GM19238 (cell line): ENCODE data around the gene HADHB.

Source experiments
- DNase-seq: peaks from one replicate; pipeline ENCODE4 v3.0.0; 2011; ENCODE audit warnings: low spot score; ENCODE audit not compliant: insufficient read length

HADHB gene

DNA sequence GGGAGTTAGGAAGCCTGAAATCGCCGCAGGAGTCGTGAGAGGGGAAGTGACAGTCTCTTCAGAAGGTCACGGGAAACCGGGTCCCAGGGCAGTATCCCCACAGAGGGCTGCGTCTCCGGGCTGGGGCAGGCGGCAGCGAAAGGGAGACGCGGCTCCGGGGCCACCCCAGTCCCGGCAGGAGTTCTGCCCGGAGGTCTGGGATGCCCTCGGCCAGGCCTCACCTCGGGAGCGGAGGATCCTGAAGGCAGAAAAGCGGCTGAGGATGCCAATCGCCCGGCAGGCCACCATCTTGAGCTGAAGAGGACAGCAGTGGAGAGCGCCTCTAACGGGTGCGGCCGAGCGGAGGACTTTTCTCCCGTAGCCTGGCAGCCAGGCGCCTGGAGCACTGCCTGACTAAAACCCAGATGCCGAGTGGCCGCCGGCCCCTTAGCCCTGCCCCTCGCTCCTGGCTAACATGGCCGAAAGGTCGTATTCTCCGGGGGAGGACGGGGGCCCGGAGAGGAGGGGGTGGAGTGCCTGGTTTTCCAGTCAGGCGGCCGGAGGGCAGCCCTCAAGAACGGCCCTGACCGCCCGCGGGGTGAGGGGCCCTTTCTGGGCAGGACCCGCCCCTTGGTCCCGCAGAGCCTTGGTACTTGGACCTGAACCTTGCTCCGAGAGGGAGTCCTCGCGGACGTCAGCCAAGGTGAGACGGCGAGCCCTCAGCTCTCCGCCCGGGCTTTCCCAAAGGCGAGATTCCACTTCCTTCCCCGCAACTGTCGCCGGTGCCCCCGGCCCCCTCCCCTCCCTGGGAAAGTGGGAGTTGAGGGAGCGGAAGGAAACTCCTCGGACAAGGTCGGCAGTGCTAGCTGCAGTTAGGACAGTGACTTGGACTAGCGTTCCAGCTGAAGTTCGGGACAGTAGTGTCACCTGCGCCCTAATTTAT, at the start of gene HADHB, which contains the start of gene HADHA:
HADHB (plus strand) TSS at position 631 of the 922 bp plus-strand sequence. CDS start 9,316 bp downstream, outside the sequence.
HADHA (minus strand) TSS at position 324 of the 922 bp plus-strand sequence; CDS start at position 288, 36 bp downstream.
- peak; percentile 56 for DNase-seq

DNA sequence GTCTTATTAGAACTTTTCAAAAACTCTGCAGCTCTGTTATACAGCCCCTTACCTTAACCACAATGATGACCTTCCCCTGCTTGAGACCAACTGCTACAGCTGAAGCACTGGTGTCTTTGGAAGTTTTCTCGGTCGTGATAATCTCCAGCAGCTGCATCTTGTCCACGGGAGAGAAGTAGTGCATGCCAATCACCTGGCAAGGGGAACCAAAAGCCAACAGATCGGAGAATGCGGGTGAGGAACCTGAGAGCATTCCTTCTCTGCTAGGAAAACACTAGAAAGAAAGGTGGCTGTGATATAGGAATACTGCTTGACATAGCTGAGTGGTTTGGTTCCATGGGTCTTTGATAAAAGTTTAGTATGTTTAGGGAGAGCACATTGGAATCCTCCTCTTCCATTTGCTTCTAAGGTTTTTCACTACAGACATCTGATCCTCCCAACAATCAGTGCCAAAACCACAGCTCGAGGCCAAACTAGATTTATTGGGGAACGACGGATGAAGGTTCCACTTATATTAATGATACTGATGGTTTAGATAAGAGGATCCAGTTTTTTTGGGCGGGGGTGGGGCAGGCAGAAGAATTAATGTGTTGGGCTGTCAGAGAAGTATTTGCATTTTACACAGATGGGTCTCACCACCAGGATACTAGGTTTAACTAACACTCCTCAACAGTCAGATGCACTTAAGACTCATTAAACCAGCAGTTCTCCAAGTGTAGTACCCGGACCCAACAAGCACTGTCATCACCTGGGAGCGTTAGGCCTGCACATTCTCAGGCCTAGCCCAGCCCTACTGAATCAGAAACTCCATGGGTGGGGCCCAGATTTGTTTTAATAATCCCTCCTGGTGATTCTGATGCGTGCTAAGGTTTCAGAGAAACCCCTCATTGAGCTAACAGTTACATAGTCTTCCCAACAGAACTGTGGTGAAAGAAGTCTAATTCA, 49.4 kb upstream of the HADHB start:
- no peak for DNase-seq

DNA sequence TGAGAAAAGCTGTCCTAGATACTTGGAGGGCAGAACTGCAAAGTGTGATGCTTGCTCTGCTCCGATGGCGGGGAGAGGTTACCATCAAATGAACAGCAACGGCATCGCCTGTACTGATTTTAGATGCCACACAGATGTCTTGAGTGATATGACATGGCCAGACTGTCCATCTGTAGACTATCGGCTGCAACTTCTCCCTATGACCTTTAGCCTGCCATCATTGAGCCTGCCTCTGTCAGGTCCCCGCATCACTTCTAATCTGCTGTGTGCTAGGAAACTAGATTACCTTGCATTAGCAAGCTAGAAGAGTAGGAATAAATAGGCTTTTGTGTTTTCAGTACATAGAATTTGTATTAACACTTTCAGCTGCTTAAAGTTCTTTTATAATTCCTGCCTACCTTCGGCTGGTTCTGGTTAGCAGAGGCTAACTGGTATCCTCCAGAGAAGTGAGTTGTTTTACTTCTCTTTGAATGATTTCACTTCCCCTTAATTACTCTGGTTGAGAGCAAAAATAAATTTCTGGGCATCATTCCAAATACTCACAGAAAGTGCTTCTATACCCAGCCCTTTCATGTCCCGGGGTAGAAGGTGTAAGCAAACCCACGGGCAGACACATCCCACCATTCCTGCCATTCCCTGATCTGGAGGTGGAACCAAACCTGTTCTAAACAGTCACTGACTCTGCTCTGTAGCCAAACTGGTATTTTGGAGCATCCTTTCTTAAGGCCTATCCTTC, 47.9 kb upstream of the HADHB start:
- DNase-seq = no peak

DNA sequence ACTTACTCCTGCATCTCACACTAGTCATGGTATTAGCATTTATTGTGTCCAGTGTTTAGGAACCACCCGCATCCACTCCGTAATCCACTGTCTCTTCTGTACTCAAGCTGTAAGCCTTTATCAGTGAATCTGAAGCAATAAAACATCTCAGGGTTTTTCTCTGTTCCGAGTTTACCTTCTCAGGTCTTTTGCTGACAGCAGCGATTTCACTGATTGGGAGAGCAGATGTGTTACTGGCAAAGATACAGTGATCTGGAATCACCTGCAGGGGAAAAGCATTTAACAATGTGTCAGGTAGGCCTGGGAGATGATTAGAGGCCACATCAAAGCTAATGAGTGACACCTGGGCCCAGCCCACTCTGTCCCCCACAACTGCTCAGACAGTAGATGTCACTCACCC, 47.2 kb upstream of the HADHB start:
- no peak for DNase-seq

DNA sequence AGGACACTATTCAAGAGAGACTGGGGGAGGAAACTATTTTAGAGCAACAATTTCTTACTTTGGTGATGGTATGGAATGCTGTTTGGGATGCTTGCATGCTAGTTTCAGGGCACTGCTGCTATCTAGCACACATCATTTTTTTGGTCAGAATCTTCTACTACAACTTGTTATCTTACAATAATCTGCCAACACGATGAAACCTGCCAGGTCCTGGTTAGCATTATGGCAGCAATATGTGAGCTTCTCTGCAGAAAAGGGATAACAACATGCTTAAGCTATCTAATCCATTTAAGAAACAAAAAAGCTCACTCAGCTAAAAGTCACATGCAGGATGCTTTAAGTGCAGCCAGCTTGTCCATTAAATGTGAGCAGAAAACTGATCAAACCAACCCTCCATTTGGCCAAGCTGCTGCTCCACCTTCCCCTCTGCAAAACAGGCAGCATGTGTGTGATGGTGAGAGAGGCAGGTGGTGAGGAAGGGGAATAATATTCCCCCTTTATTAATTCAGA, 41.7 kb upstream of the HADHB start:
- no peak for DNase-seq

DNA sequence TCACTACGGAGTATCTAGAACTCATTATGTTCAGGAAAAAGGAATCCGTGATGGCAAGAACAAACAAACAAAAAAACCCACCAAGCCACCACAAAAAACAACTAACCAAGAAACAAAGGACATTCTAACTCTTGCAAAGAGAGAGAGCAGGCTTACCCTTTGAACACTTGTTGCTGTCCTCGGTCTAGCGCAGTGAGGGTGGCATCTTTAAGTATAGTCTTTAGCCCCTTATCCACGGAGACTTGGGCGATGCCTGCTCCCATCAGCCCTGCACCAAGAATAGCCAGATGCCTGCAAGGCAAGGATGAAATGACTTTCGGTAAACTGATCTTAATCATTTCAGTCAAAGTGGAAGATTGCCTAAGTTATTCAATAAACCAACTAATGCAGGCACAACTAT, 40.8 kb upstream of the HADHB start:
- DNase-seq = no peak

DNA sequence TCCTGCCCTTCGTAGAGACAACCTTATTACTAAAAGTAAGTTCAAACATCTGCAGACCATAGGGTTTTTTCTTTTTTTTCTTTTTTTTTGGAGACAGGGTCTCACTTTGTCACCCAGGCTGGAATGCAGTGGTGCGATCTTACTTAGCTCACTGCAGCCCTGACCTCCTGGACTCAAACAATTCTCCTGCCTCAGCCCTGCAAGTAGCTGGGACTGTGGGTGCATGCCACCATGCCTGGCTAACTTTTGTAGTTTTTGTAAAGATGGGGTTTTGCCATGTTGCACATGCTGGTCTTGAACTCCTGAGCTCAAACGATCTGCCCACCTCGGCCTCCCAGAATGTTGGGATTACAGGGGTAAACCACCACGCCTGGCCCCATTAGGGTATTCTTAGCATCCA, 32.7 kb upstream of the HADHB start:
- DNase-seq = no peak

DNA sequence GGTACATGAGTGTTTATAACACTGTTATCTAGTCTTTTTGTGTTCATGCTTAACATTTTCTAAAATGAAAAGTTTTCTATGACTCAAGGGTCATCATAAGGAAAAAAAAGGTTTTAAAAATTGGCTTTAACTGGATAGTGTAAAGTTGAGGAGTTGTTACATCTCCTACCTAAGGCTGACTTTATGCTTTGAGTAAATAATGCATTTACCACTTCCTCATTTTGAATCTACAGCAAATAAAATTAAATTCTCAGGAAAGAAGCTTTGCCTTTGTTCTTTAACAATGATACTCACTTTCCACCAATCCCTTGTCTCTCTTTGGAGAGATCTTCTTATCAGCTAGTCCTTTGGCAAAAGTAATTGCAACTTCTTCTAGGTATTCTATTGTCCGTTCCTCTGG, 30.0 kb upstream of the HADHB start:
- DNase-seq = no peak

DNA sequence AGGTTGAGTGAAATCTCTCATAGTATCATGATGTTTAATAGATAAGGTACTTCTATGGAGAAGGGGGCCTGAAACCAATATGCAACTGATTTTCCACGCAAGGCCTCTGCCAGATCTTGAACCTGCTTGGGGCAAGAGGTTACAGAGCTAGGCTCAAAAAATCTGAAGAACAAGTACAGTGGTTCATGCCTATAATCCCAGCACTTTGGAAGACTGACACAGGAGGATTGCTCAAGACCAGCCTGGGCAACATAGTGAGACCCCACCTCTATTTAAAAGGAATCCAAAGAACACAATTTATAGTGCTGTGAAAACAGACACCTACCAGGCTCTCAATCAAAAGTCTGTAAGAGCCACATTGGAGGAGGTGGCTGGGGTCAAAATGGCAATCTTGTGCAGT, 28.9 kb upstream of the HADHB start:
- DNase-seq = no peak

DNA sequence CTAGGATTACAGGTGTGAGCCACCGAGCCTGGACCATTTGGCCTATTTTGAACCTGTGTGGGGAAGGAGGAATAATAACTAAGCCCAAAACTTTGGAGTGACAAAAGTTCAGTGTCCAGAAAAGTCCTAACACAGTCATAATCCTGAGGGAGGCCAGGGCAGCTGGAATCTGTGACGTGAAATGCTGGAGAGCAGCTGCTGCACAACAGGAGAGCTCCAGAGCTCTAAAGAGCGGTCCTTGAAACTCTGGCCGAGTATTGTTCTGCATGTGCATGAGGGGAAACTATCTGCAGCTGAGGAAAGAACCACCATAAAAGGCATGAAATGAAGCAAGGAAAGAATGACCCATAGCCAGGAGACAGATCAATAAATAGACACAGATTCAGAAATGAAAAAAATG, 28.2 kb upstream of the HADHB start:
- no peak for DNase-seq

DNA sequence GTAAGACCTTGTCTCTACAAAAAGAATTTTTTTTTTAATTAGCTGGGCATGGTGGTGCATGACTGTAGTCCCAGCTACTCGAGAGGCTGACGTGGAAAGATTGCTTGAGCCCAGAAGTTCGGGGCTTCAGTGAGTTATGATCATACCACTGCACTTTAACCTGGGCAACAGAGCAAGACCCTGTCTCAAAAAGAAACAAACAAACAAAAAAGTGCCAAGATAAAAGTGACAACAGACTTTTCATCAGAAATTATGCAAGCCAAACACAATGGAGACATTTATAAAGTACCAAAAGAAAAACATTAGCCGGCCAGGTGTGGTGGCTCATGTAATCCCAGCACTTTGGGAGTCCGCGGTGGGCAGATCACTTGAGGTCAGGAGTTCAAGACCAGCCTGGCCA, 27.0 kb upstream of the HADHB start:
- DNase-seq = no peak

DNA sequence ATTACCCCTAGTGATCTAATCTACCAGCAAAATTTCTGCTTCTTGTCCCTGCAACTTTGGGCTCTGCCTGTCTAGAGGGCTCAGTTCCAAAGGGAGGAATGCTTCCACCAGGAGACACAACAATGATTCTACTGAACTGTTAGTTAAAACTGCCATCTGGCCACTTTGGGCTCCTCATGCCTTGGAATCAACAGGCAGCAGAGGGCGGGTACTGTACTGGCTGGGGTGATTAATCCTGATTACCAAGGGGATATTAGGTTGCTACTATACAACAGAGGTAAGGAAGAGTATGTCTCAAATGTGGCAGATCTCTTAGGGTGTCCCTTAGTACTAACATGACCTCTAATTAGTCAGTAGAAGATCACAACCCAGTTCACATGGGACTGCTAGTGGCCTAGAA, 21.7 kb upstream of the HADHB start:
- no peak for DNase-seq

DNA sequence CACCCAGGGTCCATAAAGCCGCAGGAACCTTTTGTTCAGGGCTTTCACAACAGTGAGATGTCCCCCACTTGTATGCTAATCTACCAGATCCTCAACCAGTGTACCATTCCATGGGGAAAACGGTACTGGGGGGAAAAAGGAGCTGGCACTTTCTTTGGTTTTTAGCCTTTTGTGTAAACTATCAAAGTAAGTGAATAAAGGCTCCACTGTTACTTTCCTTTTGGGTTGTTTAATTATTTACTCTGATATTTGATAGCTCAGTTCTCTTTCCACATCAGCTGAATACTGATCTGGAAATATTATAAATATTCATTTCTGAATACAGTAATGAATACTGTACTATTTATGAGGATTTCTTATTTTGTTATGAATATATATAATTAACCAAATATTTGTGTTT, 20.6 kb upstream of the HADHB start:
- no peak for DNase-seq

DNA sequence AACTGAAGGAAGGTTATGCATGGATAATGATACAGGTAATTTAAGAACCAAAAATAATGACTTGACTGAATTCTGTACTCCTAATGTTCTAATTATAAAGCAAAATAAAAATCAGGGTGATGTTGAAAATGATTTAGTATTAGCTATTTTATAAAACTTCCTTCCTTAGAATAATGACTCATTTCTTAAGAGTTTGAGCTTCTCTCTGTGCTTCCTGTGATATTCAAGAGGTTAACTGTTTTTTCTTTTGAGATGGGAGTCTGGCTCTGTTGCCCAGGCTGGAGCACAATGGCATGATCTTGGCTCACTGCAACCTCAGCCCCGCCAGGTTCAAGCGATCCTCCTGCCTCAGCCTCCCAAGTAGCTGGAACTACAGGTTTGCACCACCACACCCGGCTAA, 15.1 kb upstream of the HADHB start:
- DNase-seq = no peak

DNA sequence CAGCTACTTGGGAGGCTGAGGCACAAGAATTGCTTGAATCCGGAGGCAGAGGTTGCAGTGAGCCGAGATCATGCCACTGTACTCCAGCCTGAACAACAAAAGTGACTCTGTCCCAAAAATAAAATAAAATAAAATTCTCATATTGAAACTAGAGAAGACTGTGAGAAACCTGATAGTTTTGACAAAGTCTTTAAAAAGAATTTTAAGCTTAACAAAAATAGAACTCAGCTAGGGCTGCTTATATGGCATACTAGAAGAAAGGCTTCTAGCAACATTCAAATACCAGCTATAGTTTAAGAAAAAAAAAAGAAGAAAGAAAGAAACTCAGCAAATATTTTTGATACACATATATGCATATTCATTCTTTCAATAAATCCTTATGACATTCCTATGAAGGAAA, 13.9 kb upstream of the HADHB start:
- no peak for DNase-seq

DNA sequence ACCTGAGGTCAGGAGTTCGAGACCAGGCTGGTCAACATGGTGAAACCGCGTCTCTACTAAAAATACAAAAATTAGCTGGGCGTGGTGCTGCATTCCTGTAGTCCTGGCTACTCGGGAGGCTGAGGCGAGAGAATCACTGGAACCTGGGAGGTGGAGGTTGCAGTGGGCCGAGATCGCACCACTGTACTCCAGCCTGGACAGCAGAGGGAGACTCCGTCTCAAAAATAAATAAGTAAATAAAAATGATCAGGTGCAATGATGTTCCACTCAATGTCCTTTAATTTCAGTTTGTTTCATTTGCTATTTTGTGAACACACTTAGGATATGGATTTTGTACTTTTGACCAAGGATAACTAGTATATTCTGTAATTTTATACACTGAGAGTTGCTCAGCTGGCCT, 9.7 kb upstream of the HADHB start:
- DNase-seq = no peak

DNA sequence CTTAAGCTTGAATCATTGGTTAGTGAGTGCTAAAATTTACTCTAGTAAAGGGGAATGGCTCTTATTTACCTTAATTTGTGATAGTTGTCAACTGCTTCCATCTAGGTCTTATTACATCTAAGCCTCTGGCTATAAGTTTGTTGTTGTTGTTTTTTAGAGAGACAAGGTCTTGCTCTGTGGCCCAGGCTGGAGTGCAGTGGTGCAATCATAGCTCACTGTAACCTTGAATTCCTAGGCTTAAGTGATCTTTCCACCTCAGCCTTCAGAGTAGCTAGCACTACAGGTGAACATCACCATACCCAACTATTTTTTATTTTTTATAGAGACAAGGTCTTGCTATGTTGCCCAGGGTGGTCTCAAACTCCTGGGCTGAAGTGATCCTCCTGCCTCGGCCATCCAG, 6.9 kb upstream of the HADHB start:
- DNase-seq = no peak

DNA sequence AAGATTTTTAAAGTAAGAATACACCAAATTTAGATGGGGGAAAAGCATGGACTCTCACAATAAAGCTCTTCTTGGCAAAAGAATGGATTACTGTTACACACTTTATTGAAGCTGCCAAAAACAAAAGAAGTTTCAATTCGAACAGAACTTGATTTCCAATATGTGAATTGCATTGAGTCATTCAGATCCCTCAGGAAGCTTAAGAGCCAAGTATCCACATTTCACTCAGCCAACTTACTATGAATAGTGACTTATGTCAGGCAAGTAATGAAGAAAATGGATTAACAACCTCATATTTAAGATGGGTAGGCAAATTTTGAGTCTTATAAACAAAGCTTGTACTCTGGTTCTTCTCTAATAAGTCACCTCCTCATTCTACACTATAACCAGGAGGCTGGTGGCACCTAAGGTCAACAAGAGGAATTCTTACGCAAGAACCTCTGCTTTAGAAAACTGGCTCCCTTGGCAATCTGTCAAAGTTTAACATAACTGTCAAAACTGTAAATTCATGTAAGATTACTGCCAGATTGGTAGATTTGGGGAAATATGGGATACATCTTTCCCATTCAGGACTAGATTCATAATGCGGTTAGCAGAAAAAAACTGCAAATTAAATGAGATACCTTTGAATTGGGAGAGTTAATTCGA, 6.3 kb upstream of the HADHB start:
- no peak for DNase-seq

DNA sequence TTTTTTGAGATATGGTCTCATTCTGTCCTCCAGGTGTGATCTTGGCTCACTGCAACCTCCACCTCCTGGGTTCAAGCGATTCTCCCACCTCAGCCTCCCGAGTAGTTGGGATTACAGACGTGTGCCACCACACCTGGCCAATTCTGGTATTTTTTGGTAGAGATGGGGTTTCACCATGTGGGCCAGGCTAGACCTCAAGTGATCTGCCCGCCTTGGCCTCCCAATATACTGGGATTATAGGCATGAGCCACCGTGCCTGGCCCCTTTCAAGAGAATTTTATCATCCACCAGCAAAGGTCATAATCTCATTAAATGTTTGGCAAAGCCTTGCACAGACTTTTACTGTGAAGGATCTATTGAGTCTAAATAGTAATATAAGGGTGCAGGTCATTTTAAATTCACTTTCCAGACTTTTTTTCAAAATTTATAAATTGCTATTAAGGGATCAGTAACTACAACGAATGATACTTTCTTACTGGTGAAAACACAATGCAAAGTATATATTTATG, 2.8 kb upstream of the HADHB start:
- DNase-seq = no peak

DNA sequence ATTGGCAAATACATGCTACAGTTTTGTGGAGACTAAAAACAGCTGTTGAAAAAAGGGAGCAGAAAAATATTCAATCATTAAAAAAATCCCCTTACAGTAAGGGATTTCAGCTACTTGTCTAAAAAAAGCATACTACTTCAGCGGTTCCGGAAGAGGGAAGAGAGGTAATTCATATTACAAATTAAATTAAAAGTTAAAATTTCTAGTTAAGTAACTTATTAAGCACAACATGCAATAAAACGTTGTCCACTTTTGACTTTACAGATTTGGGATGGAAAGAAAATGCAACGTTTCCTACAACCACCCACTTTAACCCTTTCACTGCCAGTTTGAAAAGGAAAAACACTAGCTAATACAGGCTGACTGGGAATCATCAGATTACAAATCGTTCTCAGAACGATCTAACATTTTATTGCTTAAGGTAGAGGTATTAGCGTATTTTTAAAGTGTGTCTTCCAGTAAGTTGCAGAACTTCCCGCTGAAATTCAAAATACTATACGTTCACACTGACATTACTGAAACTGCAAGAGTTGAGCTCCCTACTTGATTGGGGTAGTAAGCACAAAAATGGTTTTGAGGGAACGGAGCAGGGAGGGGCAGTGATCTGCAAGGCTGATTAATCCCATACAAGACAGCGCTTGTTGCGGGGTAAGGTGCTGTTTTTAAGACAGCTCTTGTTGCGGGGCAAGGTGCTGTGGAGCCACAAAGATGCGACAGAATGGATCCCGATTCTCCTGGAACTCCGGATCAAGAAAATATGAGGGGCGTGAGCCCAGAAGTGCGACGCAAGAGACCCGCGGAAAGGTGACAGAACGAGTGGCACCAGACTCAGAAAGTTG, 1.1 kb upstream of the HADHB start:
- no peak for DNase-seq
